HG02884 (cell line): ENCODE data around the gene PLXNC1.
"Not testable (repeated sequence)": the region's sequence is repeated elsewhere in the genome, so short reads cannot be mapped to it uniquely, and the experiment has no call there.

ENCODE experiments used
- ATAC-seq: cut with Tn5 transposase; IDR thresholded peaks from one replicate; pipeline ENCODE4 v1.9.1; 2021; ENCODE audit warnings: mild to moderate bottlenecking, moderate library complexity; ENCODE audit not compliant: unreplicated experiment

Gene PLXNC1

DNA sequence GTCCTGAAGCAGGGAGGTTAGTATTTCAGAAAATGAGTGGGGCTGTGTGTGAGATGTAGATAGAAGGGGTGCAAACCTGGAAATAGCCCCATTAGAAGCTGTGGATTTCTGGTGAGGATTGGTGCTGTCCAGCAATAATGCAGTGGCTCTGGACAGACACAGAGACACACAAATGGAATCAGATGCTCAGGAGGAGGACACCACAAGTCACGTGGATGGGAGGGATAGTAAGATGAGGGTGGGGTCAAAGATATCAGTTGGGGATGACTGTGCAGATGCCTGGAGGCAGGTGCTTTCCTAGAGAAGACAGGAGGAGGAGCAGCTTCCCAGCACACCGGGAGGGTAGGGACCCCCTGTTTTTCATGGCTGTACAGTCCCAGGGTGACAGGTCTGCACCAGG is 136.5 kb downstream of the PLXNC1 start:
- ATAC-seq: no peak

- ATAC-seq: no peak
Measured at GRCh38 chr12:94285943-94286582, 137.7 kb downstream of the PLXNC1 start.

DNA sequence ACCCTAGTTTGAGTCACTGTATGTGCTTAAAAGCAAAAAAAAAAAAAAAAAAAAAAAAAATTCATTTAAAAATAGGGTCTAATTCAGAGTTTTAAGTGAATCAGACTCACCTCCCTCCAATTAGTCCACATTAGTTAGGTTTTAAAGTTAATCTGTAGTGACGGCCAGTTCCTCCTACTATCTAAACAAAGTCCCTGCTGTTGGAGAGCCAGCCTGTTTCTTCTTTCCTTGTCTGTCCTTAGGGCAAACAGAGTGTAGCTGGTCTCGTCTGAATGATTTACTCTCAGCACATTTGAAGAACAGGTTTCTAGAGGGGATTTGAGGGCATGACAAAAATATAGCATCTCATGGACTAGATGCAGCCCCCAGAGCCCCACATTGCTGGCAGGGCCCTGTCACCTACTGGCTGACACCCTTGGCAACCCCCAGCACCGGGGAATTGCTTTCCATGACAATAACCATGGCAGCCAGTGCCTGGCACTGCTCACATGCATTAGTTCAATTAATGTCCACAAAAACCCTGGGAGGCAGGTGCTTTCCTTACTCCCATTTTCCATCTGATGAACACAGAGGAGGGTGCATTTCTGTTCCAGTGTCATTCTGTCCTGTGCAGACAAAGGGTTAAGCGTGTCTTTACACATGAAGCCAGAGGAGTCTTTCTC is 138.3 kb downstream of the PLXNC1 start:
- no peak for ATAC-seq

GRCh38 chr12:94287245-94287628 is 138.9 kb downstream of the PLXNC1 start:
- no peak for ATAC-seq

GRCh38 chr12:94289461-94290312 is 141.3 kb downstream of the PLXNC1 start:
- no peak for ATAC-seq

- ATAC-seq: no peak
Measured at GRCh38 chr12:94290353-94290752, 142.0 kb downstream of the PLXNC1 start.

- no peak for ATAC-seq
Measured at GRCh38 chr12:94297096-94297699, 148.8 kb downstream of the PLXNC1 start.

- ATAC-seq: no peak
Measured at GRCh38 chr12:94297876-94298505, 149.6 kb downstream of the PLXNC1 start.

DNA sequence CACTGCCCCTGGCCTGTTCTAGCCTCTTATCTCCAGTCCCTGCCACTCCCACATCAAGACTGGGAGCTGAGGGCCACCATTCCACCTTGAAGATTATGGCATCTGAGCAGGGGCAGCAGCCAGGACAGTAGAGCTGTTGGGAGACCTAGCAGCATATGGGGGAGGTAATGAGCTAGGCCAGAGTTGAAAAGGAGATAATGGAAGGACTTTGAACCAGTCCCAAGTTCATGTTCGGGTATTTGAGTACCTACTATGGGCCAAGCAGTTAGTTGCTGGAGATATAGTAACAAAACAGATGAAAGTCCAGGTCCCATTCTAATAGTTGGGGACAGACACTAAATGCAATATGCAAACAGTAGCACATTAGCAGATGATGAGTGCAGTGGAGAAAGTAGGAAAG is 151.5 kb downstream of the PLXNC1 start:
- no peak for ATAC-seq

GRCh38 chr12:94304012-94304411 is 155.6 kb downstream of the PLXNC1 start:
- no peak for ATAC-seq

- no peak for ATAC-seq
Measured at GRCh38 chr12:94304566-94305061, 156.2 kb downstream of the PLXNC1 start.

- ATAC-seq: no peak
Measured at GRCh38 chr12:94305130-94305957, 157.0 kb downstream of the PLXNC1 start.

DNA sequence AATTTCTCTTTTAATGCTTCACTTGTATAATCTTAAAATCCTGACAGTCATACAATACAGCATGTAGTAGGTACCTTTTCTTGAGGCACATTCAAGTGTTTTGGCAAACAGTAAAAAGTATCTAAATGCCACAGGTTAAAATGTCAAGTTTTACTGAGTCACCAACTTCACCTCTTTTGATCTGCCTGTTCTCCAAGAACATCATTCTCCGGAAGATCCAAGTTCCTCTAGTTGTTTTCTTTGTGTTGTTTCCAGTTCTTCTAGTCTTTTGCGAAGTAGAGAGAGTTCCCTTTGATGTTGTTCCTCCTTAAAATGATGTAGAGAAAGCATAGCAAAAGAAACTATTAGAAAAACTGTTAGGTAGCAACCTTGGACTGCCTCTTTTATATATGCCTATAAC is 160.2 kb downstream of the PLXNC1 start:
- ATAC-seq: no peak

GRCh38 chr12:94309373-94309772 is 161.0 kb downstream of the PLXNC1 start:
- peak; percentile 72 for ATAC-seq

DNA sequence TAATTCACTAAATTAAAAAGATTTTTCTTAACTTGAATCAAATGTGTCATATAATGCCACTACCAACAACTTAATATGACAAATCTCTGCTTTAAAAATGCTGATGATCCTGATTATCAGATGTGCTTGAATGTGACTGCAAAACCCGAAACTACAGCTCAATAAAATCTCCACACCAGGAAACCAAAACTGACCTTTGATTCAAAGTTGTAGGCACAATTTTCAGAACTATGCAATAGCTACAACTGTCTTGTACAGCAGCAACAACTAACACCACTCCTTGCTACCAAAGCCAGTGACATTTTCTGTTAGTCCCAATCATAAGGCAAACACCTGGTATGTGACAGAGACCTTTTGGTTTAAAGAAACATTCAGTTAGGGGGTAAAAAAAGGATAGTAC is 164.0 kb downstream of the PLXNC1 start:
- no peak for ATAC-seq

DNA sequence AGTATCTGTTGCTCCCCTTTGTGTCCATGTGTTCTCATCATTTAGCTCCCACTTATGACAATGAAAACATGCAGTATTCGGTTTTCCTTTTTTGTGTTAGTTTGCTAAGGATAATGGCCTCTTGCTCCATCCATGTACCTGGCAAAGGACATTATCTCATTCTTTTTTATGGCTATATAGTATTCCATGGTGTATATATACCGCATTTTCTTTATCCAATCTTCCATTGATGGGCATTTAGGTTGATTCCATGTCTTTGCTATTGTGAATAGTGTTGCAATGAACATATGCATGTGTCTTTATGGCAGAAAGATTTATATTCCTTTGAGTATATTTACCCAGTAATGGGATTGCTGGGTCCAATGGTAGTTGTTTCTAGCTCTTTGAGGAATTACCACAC is 168.2 kb downstream of the PLXNC1 start:
- ATAC-seq: not testable (repeated sequence)

DNA sequence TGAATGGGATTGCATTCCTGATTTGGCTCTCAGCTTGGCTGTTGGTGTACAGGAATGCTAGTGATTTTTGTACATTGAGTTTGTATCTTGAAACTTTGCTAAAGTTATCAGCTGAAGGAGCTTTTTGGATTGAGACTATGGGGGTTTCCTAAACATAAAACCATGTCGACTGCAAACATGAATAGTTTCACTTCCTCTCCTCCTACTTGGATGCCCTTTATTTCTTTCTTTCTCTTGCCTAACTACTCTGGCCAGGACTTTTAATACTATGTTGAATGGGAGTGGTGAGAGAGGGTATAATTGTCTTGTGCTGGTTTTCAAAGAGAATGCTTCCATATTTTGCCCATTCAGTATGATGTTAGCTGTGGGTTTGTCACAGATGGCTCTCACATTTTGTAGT is 169.8 kb downstream of the PLXNC1 start:
- peak; percentile 82 for ATAC-seq

- ATAC-seq: no peak
Measured at GRCh38 chr12:94320109-94320508, 171.7 kb downstream of the PLXNC1 start.

DNA sequence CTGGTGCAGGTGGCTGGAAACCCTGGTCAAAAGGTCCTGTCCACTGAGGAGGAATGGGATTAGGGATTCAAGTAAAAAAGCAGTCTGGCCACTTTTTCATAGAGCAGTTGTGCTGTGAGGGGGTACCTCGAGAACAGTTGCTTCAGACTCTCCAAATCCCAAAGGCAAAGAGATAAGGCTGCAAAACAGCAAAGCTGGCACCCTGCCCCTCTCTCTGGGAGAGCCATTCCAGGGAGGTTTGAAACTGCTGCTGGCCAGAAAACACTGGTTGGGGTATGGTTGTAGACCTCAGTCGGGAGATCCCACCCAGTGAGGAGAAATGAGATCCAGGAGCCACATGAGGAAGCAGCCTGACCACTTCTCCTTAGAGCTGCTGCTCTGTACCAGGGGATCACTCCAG is 174.0 kb downstream of the PLXNC1 start:
- ATAC-seq: no peak

DNA sequence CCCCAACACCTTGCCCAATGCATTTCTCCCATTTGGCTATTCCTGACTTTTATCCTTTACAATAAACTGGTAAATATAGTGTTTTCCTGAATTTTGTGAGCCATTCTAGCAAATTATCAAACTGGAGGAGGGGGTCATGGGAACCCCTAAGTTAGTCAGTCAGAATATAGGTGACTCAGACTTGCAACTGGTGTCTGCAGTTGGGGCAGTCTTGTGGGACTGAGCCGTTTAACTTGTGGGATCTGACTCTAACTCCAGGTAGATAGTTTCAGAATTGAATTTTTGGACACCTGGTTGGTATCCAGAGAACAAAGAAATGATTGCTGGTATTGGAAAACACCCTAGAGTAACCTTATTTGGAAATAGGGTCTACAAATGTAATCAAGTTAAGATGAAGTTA is 177.9 kb downstream of the PLXNC1 start:
- no peak for ATAC-seq
